ENCODE results near the gene SMIM34.

Gene SMIM34

DNA sequence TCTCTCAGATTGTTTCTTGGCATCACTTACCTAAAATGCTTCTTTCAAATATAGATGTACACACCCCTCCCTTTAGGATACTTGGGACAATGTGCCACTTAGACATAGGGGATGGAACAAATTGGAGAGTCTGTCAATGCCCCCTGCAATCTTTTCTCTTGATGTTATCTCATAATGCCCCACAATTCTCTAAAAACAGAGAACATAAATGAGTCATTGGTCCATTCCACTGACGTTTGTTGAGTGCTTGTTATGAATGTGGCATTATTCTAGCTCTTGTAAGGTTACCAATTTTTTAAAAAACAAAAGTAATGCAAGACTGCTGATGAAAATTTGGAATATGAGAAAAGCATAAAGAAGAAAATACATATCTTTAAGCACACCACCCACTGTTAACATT is 54.0 kb downstream of the SMIM34 start:
- no peak for DNase-seq

Data from DMS79 treated with DMSO at 0.1 percent for 48 hours (cell line).